C4-2B (cell line): ENCODE data around the gene CATSPERZ.

Experiments used
- ZFX ChIP-seq: fragments of 450-650 bp; IDR thresholded peaks from 2 replicates; pipeline ENCODE4 v1.6.1; 2017
- TF ChIP-seq, protein P1 (sequence below): fragments of 450-650 bp; conservative IDR thresholded peaks from 2 replicates; pipeline ENCODE4 v1.5.1; 2017; ENCODE audit warnings: mild to moderate bottlenecking

DNA sequence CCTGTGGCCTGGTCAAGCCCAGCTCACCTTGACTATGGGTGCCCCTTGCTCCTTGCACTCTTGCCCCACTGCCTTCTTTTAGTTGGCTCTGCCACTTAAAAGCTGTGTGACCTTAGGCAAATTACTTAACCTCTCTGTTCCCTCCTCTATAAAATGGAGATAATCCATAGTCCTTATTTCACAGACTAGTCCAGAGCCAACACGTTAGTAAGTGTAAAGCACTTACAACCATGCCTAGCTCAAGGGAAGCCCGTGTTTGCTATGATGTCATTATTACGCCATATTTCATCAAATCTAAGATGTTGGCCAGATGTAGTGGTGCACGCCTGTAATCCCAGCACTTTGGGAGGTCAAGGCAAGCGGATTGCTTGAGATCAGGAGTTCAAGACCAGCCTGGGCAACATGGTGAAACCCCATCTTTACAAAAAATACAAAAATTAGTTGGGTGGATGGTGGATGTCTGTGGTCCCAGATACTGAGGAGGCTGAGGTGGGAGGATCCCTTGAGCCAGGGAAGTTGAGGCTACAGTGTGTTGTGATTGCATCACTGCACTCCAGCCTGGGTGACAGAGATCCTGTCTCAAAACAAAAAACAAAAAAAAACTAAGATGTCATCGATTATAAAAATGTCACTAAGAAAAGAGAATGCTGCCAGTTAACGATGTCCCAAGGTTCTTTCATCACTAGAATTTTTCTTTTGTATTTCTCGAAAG is 37.5 kb downstream of the CATSPERZ start:
- TF ChIP-seq, protein P1, sequence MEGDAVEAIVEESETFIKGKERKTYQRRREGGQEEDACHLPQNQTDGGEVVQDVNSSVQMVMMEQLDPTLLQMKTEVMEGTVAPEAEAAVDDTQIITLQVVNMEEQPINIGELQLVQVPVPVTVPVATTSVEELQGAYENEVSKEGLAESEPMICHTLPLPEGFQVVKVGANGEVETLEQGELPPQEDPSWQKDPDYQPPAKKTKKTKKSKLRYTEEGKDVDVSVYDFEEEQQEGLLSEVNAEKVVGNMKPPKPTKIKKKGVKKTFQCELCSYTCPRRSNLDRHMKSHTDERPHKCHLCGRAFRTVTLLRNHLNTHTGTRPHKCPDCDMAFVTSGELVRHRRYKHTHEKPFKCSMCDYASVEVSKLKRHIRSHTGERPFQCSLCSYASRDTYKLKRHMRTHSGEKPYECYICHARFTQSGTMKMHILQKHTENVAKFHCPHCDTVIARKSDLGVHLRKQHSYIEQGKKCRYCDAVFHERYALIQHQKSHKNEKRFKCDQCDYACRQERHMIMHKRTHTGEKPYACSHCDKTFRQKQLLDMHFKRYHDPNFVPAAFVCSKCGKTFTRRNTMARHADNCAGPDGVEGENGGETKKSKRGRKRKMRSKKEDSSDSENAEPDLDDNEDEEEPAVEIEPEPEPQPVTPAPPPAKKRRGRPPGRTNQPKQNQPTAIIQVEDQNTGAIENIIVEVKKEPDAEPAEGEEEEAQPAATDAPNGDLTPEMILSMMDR, result no peak
- no peak for TF ChIP-seq ZFX
